ENCODE measurements around the gene ZNF883.

Gene ZNF883

DNA sequence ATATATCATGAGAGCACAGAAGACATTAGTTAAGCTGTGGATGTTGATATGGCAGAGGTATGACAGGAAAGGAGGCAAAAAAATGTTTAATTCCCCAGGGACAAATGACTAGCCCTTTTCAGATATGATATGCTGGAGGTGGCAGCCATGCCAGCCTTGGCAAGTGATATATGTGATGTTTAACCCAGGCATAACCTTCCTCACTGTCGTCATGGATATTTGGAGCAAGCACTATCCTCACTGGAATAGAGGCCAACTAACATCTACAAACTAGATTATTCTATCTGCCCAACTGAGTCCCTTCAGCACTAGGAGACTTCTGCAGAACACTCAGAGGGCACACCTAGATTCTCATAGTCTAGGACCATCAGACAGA is 94.0 kb downstream of the ZNF883 start:
- no peak for DNase-seq (ENCODE audit: low read depth)

GRCh38 chr9:112917047-112917986 is 94.7 kb downstream of the ZNF883 start:
- no peak for DNase-seq (ENCODE audit: low read depth)

DNA sequence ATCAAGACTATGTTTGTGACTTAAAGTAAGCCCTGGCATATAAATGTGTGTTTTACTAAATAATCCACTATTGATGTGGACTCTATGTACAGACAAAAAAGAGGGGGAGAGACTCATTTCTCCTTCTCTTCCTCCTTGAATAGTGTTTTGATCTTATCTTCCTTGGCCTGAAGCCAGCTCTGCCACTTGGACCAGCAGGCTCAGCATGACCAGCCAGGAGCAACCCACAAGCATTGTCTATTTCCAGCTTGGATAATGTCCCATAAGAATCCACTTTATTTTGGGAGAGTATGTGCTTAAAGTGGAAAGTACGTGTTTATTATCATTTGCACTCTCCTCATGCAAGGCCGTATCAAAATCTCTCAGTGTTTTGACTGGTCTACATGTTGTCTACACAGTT is 97.5 kb downstream of the ZNF883 start:
- DNase-seq (ENCODE audit: low read depth), result peak; percentile 17

DNA sequence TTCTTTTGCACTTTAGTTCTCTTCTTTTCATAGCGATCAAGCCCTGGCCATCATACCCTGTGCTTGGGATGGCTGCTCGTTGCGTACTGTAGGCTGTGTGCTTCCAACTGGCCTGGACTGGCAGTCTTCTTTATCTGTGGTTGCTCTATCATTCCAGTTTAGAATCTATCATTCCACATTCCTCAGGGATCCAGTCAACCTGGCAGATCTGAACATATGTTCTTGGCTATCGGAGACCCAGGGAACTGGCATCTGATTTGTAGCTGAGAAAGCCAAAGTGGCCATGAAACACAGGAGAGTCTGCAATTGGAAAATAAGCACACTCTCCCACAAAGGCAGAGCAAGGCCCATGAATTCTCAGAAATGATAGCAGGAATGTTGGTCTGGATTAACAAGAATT is 98.7 kb downstream of the ZNF883 start:
- DNase-seq (ENCODE audit: low read depth), result no peak

DNA sequence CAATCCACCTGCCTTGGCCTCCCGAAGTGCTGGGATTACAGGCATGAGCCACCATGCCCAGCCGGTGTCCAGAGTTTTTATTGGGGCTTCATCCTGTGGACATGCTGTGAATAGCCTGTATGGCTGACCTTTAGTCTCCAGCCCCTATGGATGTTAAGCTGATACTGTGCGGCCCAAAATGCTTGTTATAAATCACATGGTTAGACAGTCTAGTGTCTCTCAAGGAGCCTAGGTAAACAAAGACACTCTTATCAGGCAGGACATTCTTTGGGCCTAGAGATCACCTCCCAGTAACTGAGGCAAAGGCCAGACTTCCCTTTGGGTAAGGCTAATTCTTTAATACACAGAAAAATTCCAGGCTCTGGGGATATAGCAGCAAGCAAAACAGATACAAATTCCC is 99.4 kb downstream of the ZNF883 start:
- no peak for DNase-seq (ENCODE audit: low read depth)

GRCh38 chr9:112911736-112912135 is 100.3 kb downstream of the ZNF883 start:
- DNase-seq (ENCODE audit: low read depth), result no peak

Data from EH (cell line).